GM10266 (cell line): ENCODE results near the gene OTUB1.

Source experiments
- DNase-seq: peaks from one replicate; pipeline ENCODE4 v3.0.0; 2012; ENCODE audit errors: extremely low spot score
- TF ChIP-seq, protein P1 (sequence below): IDR thresholded peaks from 2 replicates; pipeline ENCODE4 v1.5.1; 2012; ENCODE audit warnings: mild to moderate bottlenecking, low read depth; ENCODE audit not compliant: control insufficient read depth, insufficient read depth; ENCODE audit errors: missing control alignments

OTUB1 gene

GRCh38 chr11:63978551-63979239 lies 7.5 kb upstream of the OTUB1 start:
- no peak for DNase-seq
- TF ChIP-seq, protein P1, sequence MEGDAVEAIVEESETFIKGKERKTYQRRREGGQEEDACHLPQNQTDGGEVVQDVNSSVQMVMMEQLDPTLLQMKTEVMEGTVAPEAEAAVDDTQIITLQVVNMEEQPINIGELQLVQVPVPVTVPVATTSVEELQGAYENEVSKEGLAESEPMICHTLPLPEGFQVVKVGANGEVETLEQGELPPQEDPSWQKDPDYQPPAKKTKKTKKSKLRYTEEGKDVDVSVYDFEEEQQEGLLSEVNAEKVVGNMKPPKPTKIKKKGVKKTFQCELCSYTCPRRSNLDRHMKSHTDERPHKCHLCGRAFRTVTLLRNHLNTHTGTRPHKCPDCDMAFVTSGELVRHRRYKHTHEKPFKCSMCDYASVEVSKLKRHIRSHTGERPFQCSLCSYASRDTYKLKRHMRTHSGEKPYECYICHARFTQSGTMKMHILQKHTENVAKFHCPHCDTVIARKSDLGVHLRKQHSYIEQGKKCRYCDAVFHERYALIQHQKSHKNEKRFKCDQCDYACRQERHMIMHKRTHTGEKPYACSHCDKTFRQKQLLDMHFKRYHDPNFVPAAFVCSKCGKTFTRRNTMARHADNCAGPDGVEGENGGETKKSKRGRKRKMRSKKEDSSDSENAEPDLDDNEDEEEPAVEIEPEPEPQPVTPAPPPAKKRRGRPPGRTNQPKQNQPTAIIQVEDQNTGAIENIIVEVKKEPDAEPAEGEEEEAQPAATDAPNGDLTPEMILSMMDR, result no peak

- no peak for DNase-seq
- TF ChIP-seq, protein P1, result no peak
Measured at GRCh38 chr11:63979426-63979825, 6.8 kb upstream of the OTUB1 start.

GRCh38 chr11:63985812-63986155 lies 454 bp upstream of the OTUB1 start:
- DNase-seq, result peak; percentile 75
- TF ChIP-seq, protein P1, result no peak

GRCh38 chr11:63986932-63987513 lies 785 bp downstream of the OTUB1 start:
- no peak for DNase-seq
- TF ChIP-seq, protein P1, result no peak

DNA sequence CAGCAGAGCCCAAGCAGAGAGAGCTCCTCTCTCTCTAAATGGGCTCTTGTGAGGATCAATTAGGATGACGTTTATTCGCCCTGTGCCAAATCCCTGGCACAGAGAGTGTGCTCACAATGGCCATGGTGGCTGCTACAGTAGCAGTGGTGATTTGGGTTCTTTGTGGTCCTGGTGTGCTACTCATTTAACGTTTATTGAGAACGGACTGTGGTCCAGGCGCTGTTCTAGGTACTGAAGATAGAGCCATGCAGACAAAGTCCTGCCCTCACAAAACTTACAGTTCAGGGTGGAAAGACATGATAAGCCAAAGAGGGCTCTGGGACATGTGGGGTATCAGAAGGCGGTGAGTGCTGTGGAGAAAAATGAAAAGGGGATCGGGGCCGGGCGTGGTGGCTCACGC lies 5.3 kb downstream of the OTUB1 start:
- TF ChIP-seq, protein P1, result no peak
- DNase-seq, result no peak

- TF ChIP-seq, protein P1, result no peak
- no peak for DNase-seq
Measured at GRCh38 chr11:63993100-63993499, 6.9 kb downstream of the OTUB1 start.

- TF ChIP-seq, protein P1, result no peak
- DNase-seq, result no peak
Measured at GRCh38 chr11:63993993-63994392, 7.8 kb downstream of the OTUB1 start.
